HG03432 (cell line): ENCODE data around the gene FSCN2.
A peak's percentile ranks its signal among the peaks of the same experiment; 100 is the strongest.

ENCODE experiments used
- ATAC-seq: cut with Tn5 transposase; IDR thresholded peaks from one replicate; pipeline ENCODE4 v1.9.1; 2021; ENCODE audit warnings: mild to moderate bottlenecking, moderate library complexity; ENCODE audit not compliant: unreplicated experiment

The FSCN2 gene

DNA sequence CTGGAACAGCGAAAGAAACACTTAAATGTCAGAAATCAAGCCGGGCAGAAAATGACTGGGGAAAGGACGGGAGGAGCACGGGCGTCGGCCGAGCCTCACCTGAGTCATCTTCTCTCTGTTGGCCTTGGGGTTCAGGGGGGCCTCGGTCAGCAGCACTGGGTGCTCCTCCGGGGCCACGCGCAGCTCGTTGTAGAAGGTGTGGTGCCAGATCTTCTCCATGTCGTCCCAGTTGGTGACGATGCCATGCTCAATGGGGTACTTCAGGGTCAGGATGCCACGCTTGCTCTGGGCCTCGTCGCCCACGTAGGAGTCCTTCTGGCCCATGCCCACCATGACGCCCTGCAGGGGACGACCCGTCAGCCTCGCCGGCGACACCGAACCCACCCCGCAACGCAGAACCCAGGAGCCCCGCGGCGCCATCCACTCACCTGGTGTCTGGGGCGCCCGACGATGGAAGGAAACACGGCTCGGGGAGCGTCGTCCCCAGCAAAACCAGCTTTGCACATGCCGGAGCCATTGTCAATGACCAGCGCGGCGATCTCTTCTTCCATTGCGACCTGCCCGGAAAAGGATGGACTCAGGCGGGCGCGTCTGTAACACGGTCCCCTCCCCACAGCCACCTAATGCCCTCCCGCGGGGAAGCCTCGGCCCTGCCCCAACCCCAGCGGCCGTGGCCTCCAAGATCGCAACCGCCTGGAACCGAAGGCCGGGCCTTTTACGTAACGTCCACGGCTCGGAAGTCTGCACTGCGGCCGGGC, 16.2 kb upstream of the FSCN2 start:
- no peak for ATAC-seq

DNA sequence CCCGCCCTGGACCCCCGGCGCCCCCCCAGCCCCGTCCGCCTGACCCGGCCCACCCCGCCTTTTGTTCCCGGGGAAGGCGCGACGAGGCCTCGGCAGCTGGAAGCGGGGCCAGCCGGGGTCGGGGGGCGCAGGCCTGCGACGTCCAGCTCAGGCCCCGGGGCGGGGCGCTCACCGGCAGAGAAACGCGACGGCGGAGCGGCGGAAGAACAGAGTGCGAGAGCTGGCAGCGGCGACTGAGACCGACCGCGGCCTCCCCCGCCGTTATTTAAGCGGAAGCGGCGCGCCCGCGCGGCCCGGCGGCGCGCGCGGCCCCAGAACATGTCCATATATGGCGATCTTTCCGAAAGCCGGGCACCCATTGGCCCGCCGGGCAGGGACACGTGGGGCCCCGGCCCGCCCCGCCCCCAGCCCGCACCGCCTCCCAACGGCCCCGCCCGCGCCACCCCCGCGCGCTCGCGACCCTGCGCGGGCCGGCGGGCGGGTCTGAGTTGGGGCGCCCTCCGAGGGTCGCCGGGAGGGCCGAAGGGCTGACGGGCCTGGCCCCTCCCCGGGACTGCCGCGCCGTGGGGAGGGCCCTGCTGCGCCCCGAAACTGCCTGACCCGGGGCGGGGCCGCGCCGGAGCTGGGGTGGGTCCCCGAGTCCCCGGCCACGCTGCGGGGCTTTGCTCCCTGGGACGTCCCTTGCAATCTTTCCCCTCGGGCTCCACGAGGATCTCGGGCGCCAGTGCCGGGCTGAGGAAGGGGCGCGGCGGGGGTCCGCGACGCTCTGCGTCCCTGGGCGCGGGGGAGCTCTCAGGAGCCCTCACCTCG, 15.4 kb upstream of the FSCN2 start, which contains the start of gene ACTG1:
TSS of gene ACTG1 (minus strand) at position 238 of the 810 bp plus-strand sequence. CDS start 445 bp downstream, outside the sequence.
- peak; percentile 33 for ATAC-seq

DNA sequence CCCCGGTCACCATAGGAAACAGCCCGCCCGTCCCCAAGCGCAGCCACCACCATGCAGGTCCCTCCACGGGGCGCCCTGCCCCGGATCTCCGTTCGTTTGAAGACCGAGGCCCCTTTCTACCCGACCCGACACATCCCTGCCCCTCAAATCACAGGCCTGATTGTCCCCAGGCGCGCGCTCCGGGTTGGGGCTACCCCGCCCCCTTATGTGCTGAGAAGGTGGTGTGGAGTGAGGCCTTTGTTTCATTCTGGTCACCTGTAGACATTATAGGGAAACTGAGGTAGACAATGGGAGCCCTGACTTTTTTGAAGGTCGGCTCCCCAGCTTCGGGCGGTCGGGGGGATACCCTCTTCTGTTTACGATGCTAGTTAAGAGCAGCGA, 14.8 kb upstream of the FSCN2 start:
- ATAC-seq: peak; percentile 2

DNA sequence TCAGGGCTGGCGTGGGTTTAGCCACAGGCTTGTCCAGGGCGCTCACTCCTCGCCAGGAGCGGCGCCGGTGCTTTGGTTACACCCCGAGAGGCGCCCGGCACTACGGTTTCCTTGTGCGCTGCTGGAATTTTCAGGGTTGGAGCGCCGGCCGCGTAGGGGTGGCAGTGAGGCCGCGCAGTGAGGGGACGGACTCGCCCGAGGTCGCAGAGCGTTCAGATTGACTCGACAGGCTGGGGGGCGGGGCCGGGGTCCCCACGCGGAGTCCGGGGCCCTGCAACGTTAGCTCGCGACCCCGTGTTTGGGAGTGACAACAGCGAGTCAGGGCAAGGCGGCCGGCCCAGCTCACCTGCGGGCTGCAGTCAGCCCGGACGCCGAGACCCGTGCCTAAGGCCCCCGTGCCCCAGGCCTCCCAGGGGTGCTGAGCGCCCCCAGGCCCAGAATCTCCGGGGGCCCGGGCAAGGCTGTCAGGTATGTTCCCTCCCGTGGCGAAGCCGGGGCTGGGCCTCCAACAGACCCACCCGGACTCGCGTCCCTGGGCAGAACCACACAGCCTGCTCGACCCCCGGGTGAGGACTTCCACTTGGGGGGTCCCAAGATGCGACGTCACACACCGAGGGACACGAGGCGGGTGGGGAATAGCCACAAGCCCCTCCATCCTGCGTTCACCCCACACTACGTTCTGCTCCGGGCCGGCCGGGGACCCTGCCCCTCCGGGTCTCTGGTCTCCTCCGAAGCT, 14.3 kb upstream of the FSCN2 start:
- ATAC-seq: peak; percentile 2

DNA sequence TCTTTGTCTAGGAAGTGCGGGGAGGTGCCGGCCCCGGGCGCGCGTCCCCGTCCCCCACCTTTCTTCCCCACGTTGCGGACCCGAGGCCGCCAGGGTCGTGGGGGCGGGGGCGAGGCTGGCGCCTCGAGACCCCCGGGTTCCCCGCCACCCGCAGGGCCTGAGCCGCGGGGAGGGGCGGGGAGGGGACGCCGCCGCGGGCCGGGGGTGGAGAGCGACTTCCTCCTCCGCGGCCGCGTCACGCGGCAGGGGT, 13.8 kb upstream of the FSCN2 start:
- no peak for ATAC-seq

DNA sequence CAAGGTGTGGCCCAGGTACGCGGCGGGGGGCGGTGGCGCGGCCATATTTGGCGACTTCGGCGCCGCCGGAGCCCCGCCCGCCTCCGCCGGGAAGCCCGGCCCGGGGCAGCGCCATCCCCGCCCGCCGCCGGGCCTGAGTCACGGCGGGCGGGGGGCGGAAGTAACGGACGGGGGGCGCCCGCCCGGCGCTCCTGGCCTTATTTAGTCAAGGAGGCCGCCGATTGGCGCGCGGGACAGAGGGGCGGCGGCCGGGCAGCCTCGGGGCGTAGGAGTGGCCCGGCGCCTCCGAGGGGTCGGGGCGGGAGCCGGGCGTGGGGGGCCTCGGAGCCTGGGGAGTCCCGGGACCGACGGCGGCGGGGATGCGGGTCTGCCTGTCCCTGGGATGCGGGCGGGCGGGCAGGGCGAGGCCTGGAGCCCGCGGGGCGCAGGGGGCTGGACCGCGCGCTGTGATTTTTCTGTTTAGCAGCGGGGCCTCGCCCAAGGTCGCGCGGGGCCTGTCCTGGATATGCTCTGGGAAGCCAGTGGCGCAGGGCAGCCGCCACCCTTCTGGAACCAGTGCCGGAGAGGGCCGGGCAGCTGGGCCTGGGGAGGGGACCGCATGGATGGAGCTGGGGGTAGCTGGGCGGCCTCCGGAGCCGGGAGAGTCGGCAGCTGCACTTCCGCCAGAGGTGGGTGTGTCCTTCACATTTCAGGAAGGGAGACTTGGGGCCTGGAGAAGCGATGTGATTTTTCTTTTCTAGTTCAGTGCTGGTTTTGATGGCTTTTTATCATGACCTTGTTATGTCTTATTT, 13.2 kb upstream of the FSCN2 start:
- ATAC-seq: peak; percentile 21

DNA sequence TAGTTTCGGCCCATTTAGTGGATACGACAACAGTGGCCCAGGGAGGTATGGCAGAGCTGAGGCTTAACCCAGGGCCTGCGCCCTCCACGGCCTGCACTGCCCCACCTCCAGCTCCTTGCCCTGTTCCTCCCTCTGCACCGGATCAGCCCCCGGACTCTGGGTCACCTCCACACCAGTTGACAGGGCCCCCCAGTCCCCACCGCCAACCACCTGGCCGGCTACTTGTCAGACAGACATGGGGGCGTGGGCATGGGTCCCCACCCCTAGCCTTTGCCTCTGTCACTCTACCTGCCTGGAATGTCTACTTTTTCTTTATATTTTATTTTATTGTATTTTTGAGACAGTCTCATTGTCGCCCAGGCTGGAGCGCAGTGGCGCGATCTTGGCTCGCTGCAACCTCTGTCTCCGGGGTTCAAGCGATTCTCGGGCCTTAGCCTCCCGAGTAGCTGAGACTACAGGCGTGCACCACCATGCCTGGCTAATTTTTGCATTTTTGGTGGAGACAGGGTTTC, 12.6 kb upstream of the FSCN2 start:
- no peak for ATAC-seq

DNA sequence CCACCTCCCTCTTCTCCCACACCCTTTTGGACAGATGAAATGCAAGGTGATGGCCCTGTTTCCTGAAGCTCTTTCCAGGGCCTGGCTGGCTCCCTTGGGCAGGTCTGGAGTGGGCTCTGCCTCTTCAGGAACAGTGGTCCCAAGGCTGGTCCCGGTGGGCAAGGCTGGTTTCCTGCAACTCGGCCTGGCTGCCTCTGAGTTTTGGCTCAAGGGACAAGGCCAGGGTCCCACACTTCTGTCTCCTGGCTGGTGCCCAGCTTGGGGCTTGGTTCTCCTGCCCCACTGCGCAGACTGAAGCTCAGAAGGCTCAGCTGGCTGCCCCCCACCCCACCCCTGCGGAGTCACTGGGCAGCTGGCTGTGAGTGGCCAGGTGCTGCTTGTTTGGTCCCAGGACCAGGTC, 11.7 kb upstream of the FSCN2 start:
- no peak for ATAC-seq

DNA sequence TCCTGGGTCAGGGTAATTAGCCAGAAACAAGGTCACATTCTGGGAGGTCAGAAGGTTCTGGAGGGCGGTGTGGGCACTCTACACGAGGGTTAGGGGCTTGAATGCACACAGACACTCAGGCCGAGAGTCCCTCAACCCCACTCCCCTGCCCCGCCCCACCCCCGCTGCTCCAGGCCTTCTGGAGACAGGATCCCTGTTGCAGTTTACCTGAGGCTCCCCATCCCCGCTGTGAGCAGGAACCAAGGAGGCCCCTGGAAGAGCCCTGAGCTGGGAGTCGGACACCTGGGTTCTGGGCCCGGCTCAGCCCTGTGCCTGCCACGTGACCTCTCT, 11.2 kb upstream of the FSCN2 start:
- no peak for ATAC-seq

DNA sequence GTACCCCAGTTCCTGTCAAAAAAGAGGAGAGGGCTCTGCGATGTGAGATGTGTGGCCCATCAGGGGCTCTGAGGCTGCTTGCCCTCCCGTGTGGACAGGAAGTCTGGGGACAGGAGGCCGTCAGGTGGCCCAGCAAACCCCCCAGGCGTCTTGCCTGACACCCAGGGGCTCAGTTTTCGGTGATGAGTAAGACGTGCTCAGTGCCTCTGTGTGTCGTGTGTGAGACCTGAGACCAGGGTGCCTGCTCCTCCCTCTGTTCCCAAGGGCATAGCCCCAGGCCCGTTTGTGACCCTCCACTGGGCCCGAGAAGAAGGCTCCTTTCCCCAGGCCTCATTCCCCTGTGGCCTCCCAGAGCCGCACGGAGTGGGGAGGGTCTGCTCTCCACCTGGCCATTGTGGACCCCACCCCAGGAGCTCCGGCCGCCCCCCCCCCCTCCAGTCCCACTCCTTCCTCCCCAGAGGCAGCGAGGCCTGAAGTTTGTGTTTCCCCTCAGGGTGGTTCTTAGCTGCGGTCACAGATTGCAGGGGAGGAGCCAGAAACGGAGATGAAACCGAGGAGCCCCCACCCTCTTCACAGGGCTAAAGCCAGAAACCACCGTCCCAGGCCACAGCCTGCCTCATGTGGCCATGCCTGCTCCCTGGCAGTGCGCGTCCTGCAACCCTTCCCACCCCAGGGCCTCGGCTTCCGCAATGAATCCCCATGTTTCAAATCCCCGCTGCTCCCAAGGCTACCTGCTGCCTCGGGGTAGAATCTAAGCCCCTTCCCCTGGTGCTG, 10.7 kb upstream of the FSCN2 start:
- ATAC-seq: peak; percentile 25

DNA sequence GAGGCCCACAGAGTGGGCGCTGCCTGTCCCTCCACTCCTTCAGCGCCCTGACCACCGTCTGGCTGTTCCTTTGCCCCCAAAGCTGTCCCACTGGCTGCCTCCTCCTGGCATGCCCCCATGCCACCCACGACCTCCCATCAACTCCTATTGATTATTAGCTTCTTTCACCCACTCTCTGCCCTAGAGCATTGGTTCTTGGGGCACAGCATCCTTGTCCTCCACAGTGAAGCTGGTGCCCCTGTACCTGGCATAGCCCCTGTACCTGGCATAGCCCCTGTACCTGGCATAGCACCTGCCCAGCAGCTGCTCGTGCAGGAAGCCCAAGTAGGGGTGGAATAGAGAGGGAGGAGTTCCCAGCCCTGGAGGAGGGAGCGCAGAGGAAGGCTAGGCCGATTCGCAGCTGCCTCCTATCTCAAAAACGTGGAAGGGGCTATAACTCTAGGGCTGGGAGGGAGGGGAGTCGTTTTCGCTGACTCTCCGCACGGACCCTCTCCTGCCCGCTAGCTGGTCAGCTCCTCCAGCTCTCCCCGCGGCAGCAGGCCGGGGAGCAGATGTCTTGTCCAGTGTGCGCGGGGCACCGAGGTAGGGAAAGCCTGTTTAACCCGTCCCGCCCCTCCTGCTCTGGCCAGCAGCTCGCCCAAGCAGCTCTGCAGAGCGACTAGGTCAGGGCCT, 9.9 kb upstream of the FSCN2 start:
- no peak for ATAC-seq

DNA sequence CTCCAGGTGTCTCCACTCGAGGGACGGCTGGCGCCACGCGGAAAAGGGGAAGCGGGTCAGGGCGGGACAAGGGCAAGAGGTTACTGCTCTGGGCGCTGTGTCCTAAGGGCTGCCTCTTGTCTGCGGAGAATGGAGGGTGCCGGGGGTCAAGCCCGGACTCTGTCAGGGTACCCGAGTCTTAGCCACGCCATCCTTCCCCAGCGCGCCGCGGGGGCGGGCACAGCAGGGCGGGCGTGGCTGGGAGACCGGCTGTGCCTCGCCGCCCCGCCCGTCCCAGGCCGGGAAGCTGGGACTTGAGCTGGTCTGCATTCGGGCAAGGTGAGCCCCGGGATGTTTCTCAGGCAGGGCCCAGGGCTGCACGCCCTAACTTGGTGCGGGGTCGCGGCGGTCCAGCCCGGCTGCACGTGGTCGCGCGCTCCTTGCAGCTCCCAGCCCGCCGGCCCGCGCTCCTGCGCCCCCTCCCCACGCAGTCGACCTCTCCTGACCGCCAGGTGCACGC, 9.3 kb upstream of the FSCN2 start:
- ATAC-seq: no peak

DNA sequence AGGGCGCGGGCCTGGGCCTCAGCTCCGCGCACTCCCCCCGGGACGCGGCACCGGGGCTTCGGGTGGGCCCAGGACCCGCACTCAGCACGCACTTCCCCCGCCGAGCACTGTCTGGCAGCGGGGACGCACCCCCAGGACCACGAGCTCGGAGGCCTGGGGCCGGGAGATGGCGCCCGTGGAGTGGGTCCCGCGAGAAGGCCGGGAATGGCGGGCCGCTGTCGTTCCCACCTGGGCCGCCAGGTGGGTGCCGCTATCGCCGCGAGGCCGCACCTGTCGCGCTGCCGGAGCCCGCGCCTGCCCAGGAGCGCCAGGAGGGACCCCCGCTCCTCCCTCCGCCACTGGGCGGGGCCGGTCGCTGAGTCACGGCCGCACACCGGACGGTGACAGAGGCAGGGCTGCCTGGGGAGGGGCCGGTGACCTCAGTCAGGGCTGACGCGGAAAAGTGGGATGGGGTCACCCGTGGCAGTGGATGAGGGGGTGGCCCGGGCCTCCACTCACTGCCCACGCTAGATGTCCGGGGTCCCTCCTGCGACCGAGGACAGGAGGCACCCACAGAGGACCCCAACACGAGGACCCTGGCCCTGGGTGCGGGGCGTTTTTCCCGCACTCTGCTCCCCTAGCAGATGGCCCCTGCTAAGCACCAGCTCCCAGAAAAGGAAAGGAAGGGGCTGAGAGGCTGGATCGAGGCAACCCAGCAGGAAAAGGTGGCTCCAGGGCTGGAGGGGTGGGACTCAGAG, 8.7 kb upstream of the FSCN2 start:
- ATAC-seq: no peak

DNA sequence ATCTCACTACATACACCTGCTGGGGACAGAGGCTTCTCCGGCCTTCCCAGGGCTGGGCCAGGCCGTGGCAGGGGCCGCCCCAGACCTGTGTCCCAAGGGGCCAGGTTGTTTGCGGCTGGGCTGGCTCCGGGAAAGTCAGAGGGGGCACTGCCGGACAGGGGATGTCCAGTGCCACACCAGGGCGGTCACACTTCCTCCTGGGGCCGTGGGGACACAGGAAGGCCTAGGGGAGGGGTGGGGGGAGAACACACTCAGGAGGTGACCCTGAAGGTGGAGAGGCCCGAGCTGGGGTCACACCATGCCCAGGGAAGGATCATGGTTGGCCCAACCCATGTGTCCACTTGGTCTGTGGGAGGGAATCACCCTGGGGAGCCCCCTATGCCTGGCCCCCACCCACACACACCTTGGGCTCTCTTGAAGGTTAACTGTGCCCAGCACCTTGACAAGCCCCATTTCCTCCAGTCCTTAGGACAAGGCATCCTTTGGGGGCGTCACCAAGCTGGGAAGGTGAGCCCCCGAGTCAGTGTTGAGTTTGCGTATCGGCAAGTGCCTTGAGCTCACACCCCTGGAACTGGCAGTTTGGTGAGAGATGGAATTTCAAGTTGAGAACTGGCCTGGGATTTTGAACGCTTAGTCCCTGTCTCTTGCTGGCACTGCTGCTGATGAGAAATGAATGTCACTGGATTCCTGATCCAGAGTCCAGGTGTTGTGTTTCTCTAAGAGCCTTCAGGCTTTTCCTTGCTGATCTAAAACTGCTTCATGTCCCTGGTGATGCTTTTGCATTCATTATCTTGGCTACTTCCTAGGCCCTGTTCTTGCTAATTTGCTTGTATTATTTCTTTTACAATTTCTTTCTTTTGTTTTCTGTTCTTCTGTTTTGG, 7.9 kb upstream of the FSCN2 start:
- ATAC-seq: no peak

DNA sequence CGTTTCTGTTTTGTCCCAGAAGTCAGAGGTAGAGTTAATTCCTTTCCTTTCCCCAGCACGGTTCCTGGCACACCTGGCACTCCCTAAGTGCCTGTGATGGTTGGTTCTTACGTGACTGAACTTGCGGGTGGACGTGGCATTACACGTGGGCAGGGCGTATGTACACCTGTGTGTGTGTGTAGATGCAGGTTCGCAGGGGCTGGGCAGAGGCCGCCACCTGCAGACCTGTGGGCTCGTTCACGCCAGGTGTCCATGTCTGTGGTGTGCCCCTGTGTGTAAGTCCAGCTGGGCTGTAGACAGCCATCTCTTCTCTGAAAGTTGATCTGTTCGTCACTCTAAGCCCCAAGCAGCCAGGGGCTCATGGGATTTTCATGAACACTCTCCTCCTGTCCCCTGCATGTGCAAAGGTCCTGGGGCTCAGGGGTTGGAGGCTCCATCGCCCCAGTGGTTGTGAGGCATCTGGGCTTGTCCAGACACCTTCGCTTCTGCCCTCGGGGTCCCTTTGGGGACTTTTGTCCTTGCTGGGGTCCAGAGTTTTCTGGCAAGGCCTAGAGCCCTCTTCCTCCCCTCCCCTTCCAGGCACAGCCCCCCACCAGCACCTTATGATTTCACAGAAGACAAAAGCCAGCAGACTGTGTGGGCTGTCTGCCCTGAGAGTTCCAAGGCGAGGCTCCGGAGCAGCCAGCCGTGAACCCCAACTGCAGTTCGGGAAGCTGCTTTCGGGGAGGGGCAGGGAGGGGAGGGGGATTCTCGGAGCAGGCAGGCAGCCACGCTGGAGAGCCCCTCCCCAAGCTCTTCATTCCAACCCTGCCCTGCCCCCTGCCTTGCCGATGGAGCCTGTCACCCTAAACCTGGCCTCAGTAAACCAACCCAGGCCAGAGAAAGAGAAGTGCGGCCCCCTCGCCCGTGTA, 5.4 kb upstream of the FSCN2 start:
- no peak for ATAC-seq

DNA sequence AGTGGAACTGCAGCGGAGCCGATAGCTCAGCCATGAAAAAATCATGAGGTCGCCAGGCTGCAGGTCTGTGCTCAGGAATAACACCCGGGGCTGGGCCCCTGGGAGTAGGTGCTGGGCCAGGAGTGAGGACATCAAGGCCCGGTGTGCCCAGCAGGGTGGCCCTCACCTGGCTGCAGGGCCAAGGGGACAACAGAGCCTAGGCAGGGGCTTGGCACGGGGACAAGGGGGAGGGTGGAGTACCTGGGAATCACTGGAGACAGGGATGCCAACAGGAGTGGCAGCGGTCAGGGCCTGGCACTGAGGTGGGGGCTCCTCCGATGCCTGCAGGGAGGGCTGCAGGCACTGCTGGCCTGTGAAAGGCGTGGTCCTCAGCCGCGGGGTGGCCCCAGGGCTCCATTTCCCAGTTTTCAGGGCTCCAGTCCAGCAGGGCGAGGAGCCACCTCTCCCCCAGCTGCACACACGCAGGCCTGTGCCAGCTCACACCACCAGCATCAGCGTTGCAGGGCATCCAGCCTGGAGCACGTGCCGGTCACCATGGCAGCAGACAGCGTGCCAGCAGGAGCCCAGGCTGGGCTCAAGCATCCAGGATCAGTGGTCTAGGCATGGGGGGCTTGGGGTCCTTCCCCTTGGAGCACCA, 4.7 kb upstream of the FSCN2 start:
- ATAC-seq: no peak
